PC-3 (cell line): Measurements from ENCODE around the gene USP19. TPM values are rescaled to one million over a fixed set of nuclear protein-coding genes. Genes with fewer than 3 reads are reported as not detected.

Source experiments
- ATAC-seq: fragments of 200-7000 bp; cut with Tn5 transposase; 2 replicates; pipeline ENCODE4 v1.9.1; 2020; ENCODE audit warnings: mild to moderate bottlenecking, moderate library complexity
- BruUV-seq: library from RNA; stranded (reverse); fragments of 400-500 nt; replicated peaks from 2 replicates; lab custom pipeline; 2021; lab: Mats Ljungman, UMichigan
- CTCF ChIA-PET: fragments of 300-600 bp; sonication (Branson Sonifier 250); formaldehyde crosslinking; loops from one replicate; lab custom pipeline; 2022; ENCODE audit warnings: antibody characterized with exemption; lab: Charles Lee
- POLR2A ChIA-PET: fragments of 300-600 bp; sonication (Branson Sonifier 250); formaldehyde crosslinking; loops from one replicate; lab custom pipeline; 2022; ENCODE audit warnings: antibody characterized with exemption; ENCODE audit not compliant: unreplicated experiment; lab: Charles Lee
- DNase-seq: peaks from one replicate; pipeline ENCODE4 v3.0.0-alpha.2; 2015
- H2AFZ ChIP-seq: fragments of 300-600 bp; sonication (generic); 2 replicates; pipeline ENCODE4 v1.6.0; 2016; ENCODE audit warnings: antibody characterized with exemption, low read length
- H3F3A ChIP-seq: fragments of 300-600 bp; sonication (generic); one replicate; pipeline ENCODE4 v1.6.0; 2017; ENCODE audit warnings: antibody characterized with exemption, low read length, control low read depth, mild to moderate bottlenecking; ENCODE audit not compliant: unreplicated experiment
- H3K27ac ChIP-seq: fragments of 300-600 bp; sonication (generic); 2 replicates; pipeline ENCODE4 v1.5.1; 2016; ENCODE audit warnings: mild to moderate bottlenecking, low read length
- H3K27me3 ChIP-seq: fragments of 300-600 bp; sonication (generic); 2 replicates; pipeline ENCODE4 v1.6.1; 2016; ENCODE audit warnings: low read length, mixed read lengths
- H3K36me3 ChIP-seq: fragments of 300-600 bp; sonication (generic); 2 replicates; pipeline ENCODE4 v1.6.1; 2016; ENCODE audit warnings: low read depth, mixed run types, low read length, mixed read lengths
- H3K4me1 ChIP-seq: fragments of 300-600 bp; sonication (generic); 2 replicates; pipeline ENCODE4 v1.5.1; 2016; ENCODE audit warnings: low read length; ENCODE audit not compliant: insufficient read depth
- H3K4me2 ChIP-seq: fragments of 300-600 bp; sonication (generic); 2 replicates; pipeline ENCODE4 v1.6.0; 2016; ENCODE audit warnings: low read length
- H3K4me3 ChIP-seq: fragments of 300-600 bp; sonication (generic); 2 replicates; pipeline ENCODE4 v1.5.1; 2016; ENCODE audit warnings: mild to moderate bottlenecking, low read length, mixed read lengths
- H3K79me2 ChIP-seq: fragments of 300-600 bp; sonication (generic); 2 replicates; pipeline ENCODE4 v1.6.1; 2017; ENCODE audit warnings: low read length, mixed read lengths
- H3K9ac ChIP-seq: fragments of 300-600 bp; sonication (generic); 2 replicates; pipeline ENCODE4 v1.6.0; 2016; ENCODE audit warnings: mild to moderate bottlenecking, low read length
- H3K9me2 ChIP-seq: fragments of 300-600 bp; sonication (generic); replicated peaks from 2 replicates; pipeline ENCODE4 v1.6.1; 2016; ENCODE audit warnings: mixed run types, low read length, mixed read lengths
- H3K9me3 ChIP-seq: fragments of 300-600 bp; sonication (generic); 2 replicates; pipeline ENCODE4 v1.6.1; 2016; ENCODE audit warnings: low read length, mixed read lengths
- H4K20me1 ChIP-seq: fragments of 300-600 bp; sonication (generic); 2 replicates; pipeline ENCODE4 v1.6.1; 2016; ENCODE audit warnings: low read length, mixed read lengths
- CTCF ChIP-seq: fragments of 300-600 bp; sonication (generic); conservative IDR thresholded peaks from 2 replicates; pipeline ENCODE4 v1.5.1; 2017; ENCODE audit warnings: antibody characterized with exemption, low read depth, mild to moderate bottlenecking, low read length
- EZH2 ChIP-seq: fragments of 300-600 bp; sonication (generic); IDR thresholded peaks from one replicate; pipeline ENCODE4 v1.6.1; 2017; ENCODE audit warnings: antibody characterized with exemption, mild to moderate bottlenecking, low read length; ENCODE audit not compliant: unreplicated experiment
- EZH2phosphoT487 ChIP-seq: fragments of 300-600 bp; sonication (generic); IDR thresholded peaks from 2 replicates; pipeline ENCODE4 v1.6.1; 2018; ENCODE audit warnings: mild to moderate bottlenecking, antibody characterized with exemption, low read length, borderline replicate concordance
- intact Hi-C: fragments of 100-400 bp; cut with micrococcal nuclease; formaldehyde crosslinking; loops from 2 replicates; pipeline ENCODE4 v1.9.0; 2023
- total RNA-seq: library from RNA; depleted of rRNA; stranded (reverse); fragments of >200 nt; gene quantifications from 2 replicates; pipeline ENCODE4 v1.2.3, GENCODE V29; 2014

USP19 gene
- total RNA-seq, 1 experiment from 2014 or later: 84.4 TPM

DNA sequence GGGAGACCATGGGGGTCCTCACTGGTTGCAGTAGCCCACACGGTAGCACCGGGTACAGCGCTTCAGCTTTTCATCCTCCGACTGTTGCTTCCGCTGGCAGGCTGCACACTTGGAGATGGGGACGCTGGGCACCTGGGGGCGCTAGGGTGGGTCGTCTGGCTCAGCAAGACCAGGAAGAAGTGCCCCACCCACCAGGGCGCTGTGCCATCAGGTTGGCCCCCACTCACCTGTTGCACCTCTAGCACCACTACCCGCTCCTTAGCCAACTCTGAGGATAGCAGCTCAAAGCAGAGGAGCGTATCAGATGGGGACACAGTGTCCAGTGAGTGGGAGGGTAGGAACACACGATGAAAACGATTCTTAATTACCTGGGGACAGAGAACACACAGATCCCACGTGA, 8.4 kb downstream of the USP19 start:
- Histone ChIP-seq H3K36me3 (peaks cover 69% of the 10 kb centered on the region; the same call in 1 of the 2 replicates), H3K9me3 (no peaks in the 10 kb centered on the region), H3K27me3 (no peaks in the 10 kb centered on the region), H3K9me2 (no peaks in the 10 kb centered on the region), H2AFZ (no peak overlapping the region), H3K27ac (no peak overlapping the region), H3K79me2 (no peaks in the 10 kb centered on the region), H3F3A (no peaks in the 10 kb centered on the region), H3K4me2 (no peak overlapping the region), H4K20me1 (no peaks in the 10 kb centered on the region), H3K4me3 (no peak overlapping the region), H3K4me1 (no peaks in the 10 kb centered on the region), H3K9ac (no peak overlapping the region)
- POLR2A ChIA-PET: interaction anchor here (0.6 kb wide), 1 partner anchor 90 kb away, joined by 3 read pairs; the partner anchor contains the start of gene NDUFAF3
- DNase-seq (no peak), ATAC-seq (no peak)
- CTCF ChIA-PET: no interaction called here
- intact Hi-C loops: no loop called here
- TF ChIP-seq EZH2 (no peak), CTCF (no peak), EZH2phosphoT487 (no peak)
- no TSS peak for BruUV-seq

DNA sequence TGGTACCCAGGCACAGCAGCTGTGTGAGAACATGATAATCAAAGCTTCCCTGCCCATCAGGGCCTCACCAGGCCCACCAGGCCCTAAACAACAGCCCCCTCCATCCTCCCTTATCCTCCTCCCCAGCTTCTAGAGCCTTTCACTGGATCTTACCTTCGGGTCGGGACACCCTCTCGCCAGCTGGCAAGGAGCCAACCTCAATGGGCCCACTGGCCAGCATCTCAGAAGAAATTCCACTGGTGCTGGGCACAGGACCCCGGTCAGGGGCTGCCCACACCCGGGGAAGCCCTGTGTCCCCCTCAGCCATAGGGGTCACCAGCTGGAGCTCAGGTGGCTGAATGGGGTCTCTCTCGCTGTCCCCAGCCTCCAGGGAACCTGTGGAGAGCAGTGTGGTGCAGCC, 9.3 kb downstream of the USP19 start:
- ChIA-PET POLR2A (no interaction called here), CTCF (interaction anchor here (0.6 kb wide), 1 partner anchor 18 kb away, joined by 3 read pairs; no protein-coding TSS in a partner anchor)
- Histone ChIP-seq H3K9me3 (no peaks in the 10 kb centered on the region), H3K36me3 (peaks cover 60% of the 10 kb centered on the region; the same call in 1 of the 2 replicates), H3K9me2 (no peaks in the 10 kb centered on the region), H3K9ac (no peak overlapping the region), H3F3A (no peaks in the 10 kb centered on the region), H3K79me2 (no peaks in the 10 kb centered on the region), H3K4me2 (no peak overlapping the region), H4K20me1 (no peaks in the 10 kb centered on the region), H3K27me3 (no peaks in the 10 kb centered on the region), H3K4me3 (no peak overlapping the region), H2AFZ (no peak overlapping the region), H3K27ac (no peak overlapping the region), H3K4me1 (no peaks in the 10 kb centered on the region)
- no peak for TF ChIP-seq CTCF
- no peak for TF ChIP-seq EZH2
- no peak for TF ChIP-seq EZH2phosphoT487
- intact Hi-C loops: no loop called here
- ATAC-seq (no peak), DNase-seq (no peak)
- no TSS peak for BruUV-seq

GRCh38 chr3:49110780-49111179, 9.8 kb downstream of the USP19 start:
- Histone ChIP-seq H3K9ac (no peak overlapping the region), H3K9me2 (no peaks in the 10 kb centered on the region), H3K27ac (no peak overlapping the region), H3K79me2 (no peaks in the 10 kb centered on the region), H3K4me1 (no peaks in the 10 kb centered on the region), H3K4me3 (no peak overlapping the region), H3K36me3 (peaks cover 54% of the 10 kb centered on the region; the same call in 1 of the 2 replicates), H2AFZ (no peak overlapping the region), H3F3A (peaks cover 3% of the 10 kb centered on the region), H3K9me3 (no peaks in the 10 kb centered on the region), H4K20me1 (no peaks in the 10 kb centered on the region), H3K27me3 (no peaks in the 10 kb centered on the region), H3K4me2 (no peak overlapping the region)
- TSS peak; percentile 5 for BruUV-seq
- TF ChIP-seq EZH2: no peak
- no peak for TF ChIP-seq EZH2phosphoT487
- no peak for TF ChIP-seq CTCF
- no peak for ATAC-seq
- DNase-seq: no peak
- intact Hi-C loops: no loop called here
- POLR2A ChIA-PET: no interaction called here
- CTCF ChIA-PET: interaction anchor here (0.6 kb wide), 1 partner anchor 17 kb away, joined by 3 read pairs; no protein-coding TSS in a partner anchor
